Keratinocyte (primary cell): Measurements from ENCODE around the gene IRAK2. TPM values are rescaled to one million over a fixed set of nuclear protein-coding genes. Genes with fewer than 3 reads are reported as not detected.
"Not testable (repeated sequence)": the region's sequence is repeated elsewhere in the genome, so short reads cannot be mapped to it uniquely, and the experiment has no call there.

Experiments
- DNase-seq: peaks from one replicate; pipeline ENCODE4 v3.0.0-alpha.2; 2011; ENCODE audit warnings: low read depth, missing footprints, low spot score
- FAIRE-seq: peaks from 2 replicates; lab custom pipeline; 2011; peaks lifted over from hg19 to GRCh38; lab: Jason Lieb, UNC
- H2AFZ ChIP-seq: 2 replicates; pipeline ENCODE4 v1.6.0; 2012; ENCODE audit warnings: low read length, control low read depth, inconsistent platforms; ENCODE audit not compliant: control insufficient read depth
- H3K27ac ChIP-seq: 2 replicates; pipeline ENCODE4 v1.5.1; 2011; ENCODE audit warnings: low read length; ENCODE audit not compliant: control insufficient read depth, insufficient read depth
- H3K27me3 ChIP-seq: 3 replicates; pipeline ENCODE4 v1.6.0; 2011; ENCODE audit warnings: low read length; ENCODE audit not compliant: control insufficient read depth, insufficient read depth; ENCODE audit errors: extremely low read depth
- H3K36me3 ChIP-seq, 2 experiments: 2 replicates in 1 of 2; 3 replicates in 1 of 2; pipeline ENCODE4 v1.5.1; 2011; ENCODE audit warnings: low read length in 2 of 2, mild to moderate bottlenecking in 1 of 2; ENCODE audit not compliant: control insufficient read depth in 2 of 2, insufficient read depth in 2 of 2; ENCODE audit errors: extremely low read depth in 1 of 2
- H3K4me1 ChIP-seq: 3 replicates; pipeline ENCODE4 v1.5.1; 2011; ENCODE audit warnings: low read length; ENCODE audit not compliant: control insufficient read depth, insufficient read depth; ENCODE audit errors: extremely low read depth
- H3K4me2 ChIP-seq: 3 replicates; pipeline ENCODE4 v1.6.0; 2011; ENCODE audit warnings: low read depth, low read length; ENCODE audit not compliant: control insufficient read depth, insufficient read depth; ENCODE audit errors: extremely low read depth
- H3K4me3 ChIP-seq, 3 experiments: fragments of 200-600 bp in 1 of 3; sonication (generic) in 1 of 3; 2 replicates in 2 of 3; 3 replicates in 1 of 3; pipeline ENCODE4 v1.5.1; 2011 to 2016; ENCODE audit warnings: low read length in 3 of 3, mild to moderate bottlenecking in 3 of 3, control low read depth in 2 of 3, inconsistent platforms in 1 of 3, low read depth in 1 of 3, mixed read lengths in 1 of 3, mixed run types in 1 of 3, moderate library complexity in 1 of 3; ENCODE audit not compliant: control insufficient read depth in 2 of 3, insufficient read depth in 2 of 3; ENCODE audit errors: extremely low read depth in 1 of 3
- H3K79me2 ChIP-seq: 2 replicates; pipeline ENCODE4 v1.6.0; 2012; ENCODE audit warnings: low read length; ENCODE audit not compliant: control insufficient read depth, insufficient read depth
- H3K9ac ChIP-seq: 3 replicates; pipeline ENCODE4 v1.6.0; 2011; ENCODE audit warnings: low read length; ENCODE audit not compliant: control insufficient read depth, insufficient read depth; ENCODE audit errors: extremely low read depth
- H3K9me1 ChIP-seq: 3 replicates; pipeline ENCODE4 v1.6.0; 2011; ENCODE audit warnings: low read length; ENCODE audit not compliant: control insufficient read depth, insufficient read depth; ENCODE audit errors: extremely low read depth
- H3K9me3 ChIP-seq: 2 replicates; pipeline ENCODE4 v1.5.1; 2012; ENCODE audit warnings: low read depth, low read length; ENCODE audit not compliant: control insufficient read depth
- H4K20me1 ChIP-seq: 3 replicates; pipeline ENCODE4 v1.6.0; 2011; ENCODE audit warnings: low read length; ENCODE audit not compliant: control insufficient read depth, insufficient read depth; ENCODE audit errors: extremely low read depth
- CTCF ChIP-seq, 3 experiments: IDR thresholded peaks in 1 of 3; conservative IDR thresholded peaks in 1 of 3; optimal IDR thresholded peaks in 1 of 3; 2 replicates in 2 of 3; 3 replicates in 1 of 3; pipeline versions ENCODE3 to v1.5.1; 2011; ENCODE audit warnings: low read length in 3 of 3, mild to moderate bottlenecking in 3 of 3, moderate library complexity in 2 of 3, control low read depth in 1 of 3, inconsistent platforms in 1 of 3; ENCODE audit not compliant: insufficient read depth in 2 of 3; ENCODE audit errors: extremely low read depth in 1 of 3
- EZH2 ChIP-seq: IDR thresholded peaks from one replicate; pipeline ENCODE4 v1.6.1; 2012; ENCODE audit warnings: inconsistent platforms, mild to moderate bottlenecking, low read length, moderate library complexity
- dilution Hi-C: fragments of 300-500 bp; cut with MboI; formaldehyde crosslinking; loops from one replicate; pipeline ENCODE4 v1.7.0; 2020; ENCODE audit warnings: low sequenced_read_pairs; ENCODE audit not compliant: extremely low pct_ligation_motif_present
- polyA plus RNA-seq, 5 experiments: library from polyadenylated mRNA; depleted of rRNA in 3 of 5; stranded (reverse) in 3 of 5; stranded (forward) in 1 of 5; unstranded in 1 of 5; fragments of >200 nt; gene quantifications; 1 replicate in 1 of 5; 2 replicates in 3 of 5; 3 replicates in 1 of 5; pipeline versions ENCODE4 v1.2.1 to v1.2.3, GENCODE V29; 2011 to 2012; ENCODE audit warnings: missing spikeins in 2 of 5, low read depth in 1 of 5, low replicate concordance in 1 of 5

Gene IRAK2
- polyA plus RNA-seq, 1 donor (not counting 4 experiments of a cell fraction or from before 2014, with no cell fraction given): 3.5 TPM

DNA sequence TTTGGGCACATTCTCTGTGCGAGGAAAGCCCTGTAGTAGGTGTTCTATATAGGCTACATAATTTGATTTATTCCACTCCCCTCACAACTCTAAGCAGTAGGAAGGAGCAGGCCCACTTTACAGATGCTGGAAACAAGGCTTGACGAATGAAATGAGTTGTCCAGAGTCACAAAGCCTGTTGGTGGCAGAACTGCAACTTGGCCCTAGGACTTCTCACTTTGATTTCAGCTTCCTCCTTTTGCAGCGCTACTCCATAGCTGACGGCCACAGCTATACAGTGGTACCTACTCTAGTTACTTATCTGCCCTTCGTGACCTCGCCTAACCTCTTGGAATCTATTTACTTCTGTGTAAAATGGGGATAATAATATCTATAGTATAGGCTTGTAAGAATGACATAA lies 2.5 kb upstream of the IRAK2 start:
- no peaks in the 10 kb centered on the region for H3K27me3 ChIP-seq
- no peaks in the 10 kb centered on the region for H3K9me3 ChIP-seq
- H3K79me2 ChIP-seq: no peaks in the 10 kb centered on the region
- no peak overlapping the region for H3K9ac ChIP-seq
- DNase-seq (no peak), FAIRE-seq (no peak)
- no peak overlapping the region for H3K4me3 ChIP-seq
- TF ChIP-seq CTCF (optimal IDR thresholded peaks at IDR 0.05 in 1 of 3, IDR thresholded peaks at IDR 0.05 in 1 of 3, conservative IDR thresholded peaks at IDR 0.05 in 1 of 3; ENCODE audit: extremely low read depth in 1 of 3, insufficient read depth in 2 of 3, low read length in 3 of 3) (no peak), EZH2 (no peak)
- H2AFZ ChIP-seq: no peak overlapping the region
- H3K36me3 ChIP-seq: no peaks in the 10 kb centered on the region
- dilution Hi-C loops: no loop called here
- H4K20me1 ChIP-seq: no peaks in the 10 kb centered on the region
- H3K9me1 ChIP-seq: no peaks in the 10 kb centered on the region
- H3K4me1 ChIP-seq: no peaks in the 10 kb centered on the region
- no peak overlapping the region for H3K4me2 ChIP-seq
- no peak overlapping the region for H3K27ac ChIP-seq

DNA sequence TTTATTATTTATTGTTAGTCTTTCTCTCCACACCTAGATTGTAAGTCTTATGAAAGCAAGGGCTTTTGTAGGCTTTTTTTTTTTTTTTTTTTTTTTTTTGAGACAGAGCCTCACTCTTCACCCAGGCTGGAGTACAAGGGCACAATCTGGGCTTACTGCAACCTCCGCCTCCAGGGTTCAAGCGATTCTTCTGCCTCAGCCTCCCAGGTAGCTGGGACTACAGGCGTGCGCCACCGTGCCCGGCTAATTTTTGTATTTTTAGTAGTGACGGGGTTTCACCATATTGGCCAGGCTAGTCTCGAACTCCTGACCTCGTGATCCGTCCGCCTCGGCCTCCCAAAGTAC lies 546 bp upstream of the IRAK2 start:
- H3K4me2 ChIP-seq: peak overlapping the region; percentile 81
- H3K36me3 ChIP-seq, H3K27ac ChIP-seq, H3K27me3 ChIP-seq, DNase-seq, H3K9me3 ChIP-seq, H3K9me1 ChIP-seq, dilution Hi-C loops, H3K4me1 ChIP-seq, H3K79me2 ChIP-seq, H4K20me1 ChIP-seq, FAIRE-seq: not testable (repeated sequence)
- peak overlapping the region; percentile 61 to 90 (median 82) for H3K4me3 ChIP-seq
- H3K9ac ChIP-seq: peak overlapping the region; percentile 81
- H2AFZ ChIP-seq: peak overlapping the region; percentile 63

- Histone ChIP-seq H3K79me2 (no peaks in the 10 kb centered on the region), H3K9me3 (peaks cover 7% of the 10 kb centered on the region), H3K36me3 (no peaks in the 10 kb centered on the region), H3K9ac (no peak overlapping the region), H3K27ac (no peak overlapping the region), H3K4me1 (peaks cover 7% of the 10 kb centered on the region), H4K20me1 (no peaks in the 10 kb centered on the region), H2AFZ (no peak overlapping the region), H3K4me3 (no peak overlapping the region), H3K4me2 (peak overlapping the region; percentile 5), H3K27me3 (no peaks in the 10 kb centered on the region), H3K9me1 (no peaks in the 10 kb centered on the region)
- no peak for FAIRE-seq
- no peak for DNase-seq
- TF ChIP-seq EZH2 (no peak), CTCF (optimal IDR thresholded peaks at IDR 0.05 in 1 of 3, IDR thresholded peaks at IDR 0.05 in 1 of 3, conservative IDR thresholded peaks at IDR 0.05 in 1 of 3; ENCODE audit: extremely low read depth in 1 of 3, insufficient read depth in 2 of 3, low read length in 3 of 3) (no peak)
- dilution Hi-C loops: no loop called here
Measured at GRCh38 chr3:10166213-10166604, 1.5 kb downstream of the IRAK2 start.
